IPS DF 6.9 (cell line): ENCODE data around the gene SPSB2.

Source experiments
- DNase-seq: peaks from one replicate; pipeline ENCODE4 v3.0.0-alpha.2; 2013; ENCODE audit warnings: low read depth, low spot score
- H3K27ac ChIP-seq: one replicate; pipeline ENCODE4 v1.5.1; 2013; ENCODE audit warnings: low read length, control low read depth
- H3K27me3 ChIP-seq: 2 replicates; pipeline ENCODE4 v1.6.1; 2013; ENCODE audit warnings: mild to moderate bottlenecking, low read length; ENCODE audit not compliant: control insufficient read depth, insufficient read depth
- H3K36me3 ChIP-seq: 2 replicates; pipeline ENCODE4 v1.6.1; 2013; ENCODE audit warnings: low read length; ENCODE audit not compliant: control insufficient read depth, insufficient read depth
- H3K4me1 ChIP-seq: 2 replicates; pipeline ENCODE4 v1.6.1; 2013; ENCODE audit warnings: low read length; ENCODE audit not compliant: control insufficient read depth, insufficient read depth
- H3K4me3 ChIP-seq: 2 replicates; pipeline ENCODE4 v1.5.1; 2013; ENCODE audit warnings: mild to moderate bottlenecking, low read length
- H3K9me3 ChIP-seq: 2 replicates; pipeline ENCODE4 v1.6.1; 2013; ENCODE audit warnings: low read length, inconsistent platforms; ENCODE audit not compliant: control insufficient read depth, insufficient read depth
- WGBS: extraction: QIAGEN DNeasy Blood & Tissue Kit; methylation state at CpG from one replicate; pipeline ENCODE4 v1.1.7; 2013; ENCODE audit warnings: mixed read lengths, missing lambda C conversion rate; ENCODE audit not compliant: insufficient read length, insufficient coverage; 5-methylcytosine and 5-hydroxymethylcytosine counted together

Gene SPSB2

GRCh38 chr12:6860942-6861341 lies 12.2 kb downstream of the SPSB2 start:
- H3K4me1 ChIP-seq: peaks cover 1% of the 10 kb centered on the region
- no peak overlapping the region for H3K27ac ChIP-seq
- DNase-seq: no peak
- H3K9me3 ChIP-seq: no peaks in the 10 kb centered on the region
- no CpG with 5 or more reads among the region's 7 CpGs for WGBS
- no peak overlapping the region for H3K4me3 ChIP-seq
- peaks cover 46% of the 10 kb centered on the region for H3K36me3 ChIP-seq
- H3K27me3 ChIP-seq: no peaks in the 10 kb centered on the region

- no CpG with 5 or more reads among the region's 9 CpGs for WGBS
- Histone ChIP-seq H3K27ac (no peak overlapping the region), H3K4me3 (no peak overlapping the region), H3K4me1 (no peaks in the 10 kb centered on the region), H3K27me3 (no peaks in the 10 kb centered on the region), H3K9me3 (no peaks in the 10 kb centered on the region), H3K36me3 (peaks cover 52% of the 10 kb centered on the region)
- DNase-seq: no peak
These were observed 13.0 kb downstream of the SPSB2 start for GRCh38 chr12:6860116-6860515.

GRCh38 chr12:6858799-6859198 lies 14.3 kb downstream of the SPSB2 start:
- no peaks in the 10 kb centered on the region for H3K4me1 ChIP-seq
- no peak overlapping the region for H3K4me3 ChIP-seq
- no peak for DNase-seq
- no peaks in the 10 kb centered on the region for H3K9me3 ChIP-seq
- H3K27me3 ChIP-seq: no peaks in the 10 kb centered on the region
- no CpG with 5 or more reads among the region's 2 CpGs for WGBS
- peaks cover 42% of the 10 kb centered on the region for H3K36me3 ChIP-seq
- H3K27ac ChIP-seq: no peak overlapping the region

GRCh38 chr12:6855322-6855721 lies 17.8 kb downstream of the SPSB2 start:
- WGBS: no CpG with 5 or more reads among the region's 14 CpGs
- Histone ChIP-seq H3K27me3 (no peaks in the 10 kb centered on the region), H3K36me3 (peaks cover 28% of the 10 kb centered on the region; the same call in 1 of the 2 replicates), H3K4me1 (peaks cover 2% of the 10 kb centered on the region; the same call in 1 of the 2 replicates), H3K4me3 (no peak overlapping the region), H3K27ac (no peak overlapping the region), H3K9me3 (no peaks in the 10 kb centered on the region)
- DNase-seq: no peak

- no peak overlapping the region for H3K27ac ChIP-seq
- H3K4me3 ChIP-seq: no peak overlapping the region
- no CpG with 5 or more reads among the region's 6 CpGs for WGBS
- peaks cover 28% of the 10 kb centered on the region; the same call in 1 of the 2 replicates for H3K36me3 ChIP-seq
- no peaks in the 10 kb centered on the region for H3K9me3 ChIP-seq
- no peak for DNase-seq
- peaks cover 2% of the 10 kb centered on the region; the same call in 1 of the 2 replicates for H3K4me1 ChIP-seq
- H3K27me3 ChIP-seq: no peaks in the 10 kb centered on the region
These were observed 19.1 kb downstream of the SPSB2 start for GRCh38 chr12:6854036-6854435.

- H3K9me3 ChIP-seq: no peaks in the 10 kb centered on the region
- H3K36me3 ChIP-seq: peaks cover 27% of the 10 kb centered on the region; the same call in 1 of the 2 replicates
- no peak for DNase-seq
- peaks cover 2% of the 10 kb centered on the region; the same call in 1 of the 2 replicates for H3K4me1 ChIP-seq
- H3K27ac ChIP-seq: no peak overlapping the region
- H3K27me3 ChIP-seq: no peaks in the 10 kb centered on the region
- WGBS: no CpG with 5 or more reads among the region's 1 CpG
- H3K4me3 ChIP-seq: no peak overlapping the region
These were observed 19.5 kb downstream of the SPSB2 start for GRCh38 chr12:6853626-6854025.

- Histone ChIP-seq H3K4me3 (peak overlapping the region; percentile 58; the same call in 1 of the 2 replicates), H3K27ac (no peak overlapping the region), H3K36me3 (peaks cover 24% of the 10 kb centered on the region; the same call in 1 of the 2 replicates), H3K4me1 (peaks cover 2% of the 10 kb centered on the region; the same call in 1 of the 2 replicates), H3K9me3 (no peaks in the 10 kb centered on the region), H3K27me3 (no peaks in the 10 kb centered on the region)
- no peak for DNase-seq
- no CpG with 5 or more reads among the region's 18 CpGs for WGBS
These were observed 20.3 kb downstream of the SPSB2 start for GRCh38 chr12:6852651-6853354.

- no peak within 1 kb of the TSS for H3K27ac ChIP-seq
- peaks cover 20% of the 10 kb centered on the region; the same call in 1 of the 2 replicates for H3K36me3 ChIP-seq
- H3K9me3 ChIP-seq: no peaks in the 10 kb centered on the region
- peak within 1 kb of the TSS; percentile 83 for H3K4me3 ChIP-seq
- DNase-seq: peak; percentile 100
- peaks cover 2% of the 10 kb centered on the region; the same call in 1 of the 2 replicates for H3K4me1 ChIP-seq
- no peaks in the 10 kb centered on the region for H3K27me3 ChIP-seq
- no CpG with 5 or more reads among the region's 65 CpGs for WGBS
These were observed 21.0 kb downstream of the SPSB2 start, which contains the start of gene USP5 for GRCh38 chr12:6851921-6852650. Gene USP5 (plus strand): TSS chr12:6852150. CDS start chr12:6852180, 30 bp downstream.

- Histone ChIP-seq H3K27ac (no peak within 1 kb of the TSS), H3K27me3 (no peaks in the 10 kb centered on the region), H3K36me3 (peaks cover 22% of the 10 kb centered on the region; the same call in 1 of the 2 replicates), H3K4me3 (peak within 1 kb of the TSS; percentile 83), H3K4me1 (peaks cover 2% of the 10 kb centered on the region; the same call in 1 of the 2 replicates), H3K9me3 (no peaks in the 10 kb centered on the region)
- no CpG with 5 or more reads among the region's 37 CpGs for WGBS
- peak; percentile 97 for DNase-seq
These were observed 21.8 kb downstream of the SPSB2 start, which contains the start of gene CDCA3 for GRCh38 chr12:6851153-6851920. Gene CDCA3 (minus strand): TSS chr12:6851286. CDS start chr12:6850952, 334 bp downstream.

GRCh38 chr12:6850796-6851152 lies 22.3 kb downstream of the SPSB2 start:
- Histone ChIP-seq H3K27ac (no peak overlapping the region), H3K9me3 (no peaks in the 10 kb centered on the region), H3K4me3 (peak overlapping the region; percentile 83; the same call in 1 of the 2 replicates), H3K27me3 (no peaks in the 10 kb centered on the region), H3K36me3 (peaks cover 19% of the 10 kb centered on the region; the same call in 1 of the 2 replicates), H3K4me1 (peaks cover 2% of the 10 kb centered on the region; the same call in 1 of the 2 replicates)
- no CpG with 5 or more reads among the region's 16 CpGs for WGBS
- DNase-seq: no peak
